Stimulated activated CD4-positive, alpha-beta T cell treated with anti-CD3 and anti-CD28 coated beads, Interleukin-12 subunit alpha, Interleukin-12 subunit beta, amount 100 ng/mL, for 48 hours (primary cell): ENCODE results near the gene ATP5MK.
"Not testable (repeated sequence)": the region's sequence is repeated elsewhere in the genome, so short reads cannot be mapped to it uniquely, and the experiment has no call there.

Experiments
- DNase-seq, 3 donors: peaks; one replicate each; pipeline ENCODE4 v3.0.0-alpha.2; 2020; ENCODE audit warnings: low read depth in 2 of 3, low spot score in 1 of 3

ATP5MK gene, protein sequence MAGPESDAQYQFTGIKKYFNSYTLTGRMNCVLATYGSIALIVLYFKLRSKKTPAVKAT

DNA sequence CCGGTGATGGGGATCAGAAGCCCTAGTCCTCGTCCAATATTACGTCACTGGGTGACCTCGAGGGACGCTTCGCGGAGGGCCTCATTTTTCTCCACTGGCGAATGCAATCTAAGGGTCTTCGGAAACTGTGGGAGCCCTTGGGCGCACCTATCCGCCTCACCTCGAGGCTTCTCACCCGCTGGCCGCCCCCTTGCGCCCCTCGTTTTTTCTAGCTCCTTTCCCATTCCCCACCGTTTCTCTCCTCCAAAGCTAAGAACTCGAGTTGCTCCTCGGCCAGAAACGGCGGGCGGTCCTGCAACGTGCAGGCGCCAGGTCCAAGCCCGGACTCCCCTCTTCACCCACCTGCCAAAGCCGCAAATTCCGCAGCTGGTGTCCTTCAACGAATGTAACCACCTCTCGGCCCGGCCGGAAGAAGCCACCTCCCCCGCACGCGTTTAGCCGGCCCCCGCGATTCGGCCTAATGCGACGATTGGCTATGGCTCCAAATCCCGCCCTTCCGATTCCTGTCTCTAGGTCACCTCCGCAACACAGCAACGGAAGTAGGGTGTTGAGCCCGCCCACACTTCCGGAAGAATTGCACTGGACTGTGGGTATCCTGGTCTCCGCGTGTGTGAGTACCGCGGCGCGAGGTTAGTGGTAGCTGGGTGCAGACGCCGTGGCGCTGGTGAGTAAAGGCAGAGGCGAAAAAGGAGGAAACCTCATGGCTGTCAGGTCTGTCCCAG is at the start of gene ATP5MK, which contains the start of gene PDCD11:
Gene ATP5MK, minus strand, starts transcription at position 409 of the 722 bp plus-strand sequence. CDS start 4,018 bp downstream, outside the sequence.
Gene PDCD11, plus strand, starts transcription at position 560 of the 722 bp plus-strand sequence. CDS start 1,801 bp downstream, outside the sequence.
- peak; percentile 95 to 96 (median 96) for DNase-seq

DNA sequence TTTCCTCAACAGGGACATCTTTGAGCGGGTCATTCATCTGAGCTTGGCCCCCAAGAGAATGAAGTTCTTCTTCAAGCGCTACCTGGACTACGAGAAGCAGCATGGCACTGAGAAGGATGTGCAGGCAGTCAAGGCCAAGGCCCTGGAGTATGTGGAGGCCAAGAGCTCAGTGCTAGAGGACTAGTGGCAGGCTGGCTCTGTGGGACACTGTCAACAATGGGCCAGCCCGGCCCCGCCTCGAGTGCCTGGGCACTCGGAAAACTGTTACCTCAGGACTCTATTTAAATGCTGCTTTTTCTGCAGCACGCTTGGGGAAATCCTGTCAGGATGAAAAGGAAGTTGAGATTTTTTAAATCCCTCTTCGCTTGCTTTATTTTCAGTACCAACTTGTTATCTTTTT is 49.1 kb upstream of the ATP5MK start:
- no peak for DNase-seq

DNA sequence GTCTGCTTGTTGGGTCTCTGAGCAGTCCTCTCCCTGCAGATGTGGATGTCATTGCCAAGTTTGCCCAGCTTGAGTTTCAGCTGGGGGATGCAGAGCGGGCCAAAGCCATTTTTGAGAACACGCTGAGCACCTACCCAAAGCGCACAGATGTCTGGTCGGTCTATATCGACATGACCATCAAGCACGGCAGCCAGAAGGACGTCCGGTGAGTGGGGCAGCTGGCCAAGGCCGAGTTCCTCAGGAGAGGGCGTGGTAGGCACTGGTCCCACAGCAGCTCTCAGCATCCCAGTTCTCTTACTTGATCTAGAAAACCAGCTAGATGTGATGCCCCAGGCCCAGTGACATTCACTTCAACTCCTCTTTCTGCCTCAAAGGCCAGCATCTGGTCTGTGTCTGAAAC is 48.2 kb upstream of the ATP5MK start:
- DNase-seq: no peak

DNA sequence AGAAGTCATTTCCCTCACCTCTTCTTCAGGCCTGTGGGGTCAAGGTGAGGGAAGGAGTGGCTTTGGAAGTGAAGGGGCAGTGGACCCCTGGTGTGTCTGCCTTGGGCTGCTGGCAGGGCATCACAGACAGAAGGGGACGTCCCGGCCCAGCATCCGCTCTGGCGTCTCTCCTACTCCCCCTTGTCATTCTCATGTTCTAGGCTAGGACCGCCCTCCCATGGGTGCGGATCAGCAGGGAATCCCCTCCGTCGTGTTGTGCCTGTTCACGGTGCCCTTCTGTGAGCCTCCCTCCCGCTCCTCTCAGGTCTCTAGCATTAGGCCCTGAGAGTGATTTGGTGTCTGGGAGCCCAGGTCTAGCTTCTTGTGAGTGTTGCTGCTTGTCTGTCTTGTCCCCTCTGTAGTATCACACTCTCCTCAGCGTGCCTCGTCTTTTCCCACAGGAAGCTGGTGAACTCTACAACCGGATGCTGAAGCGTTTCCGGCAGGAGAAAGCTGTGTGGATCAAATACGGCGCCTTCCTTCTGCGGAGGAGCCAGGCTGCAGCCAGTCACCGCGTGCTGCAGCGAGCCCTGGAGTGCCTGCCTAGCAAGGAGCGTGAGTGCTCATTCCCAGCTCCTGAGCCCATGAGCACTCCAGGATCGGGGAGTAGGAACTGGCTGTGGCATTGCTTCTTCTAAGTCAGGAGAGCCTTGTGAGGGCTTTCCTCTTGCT is 47.4 kb upstream of the ATP5MK start:
- no peak for DNase-seq

DNA sequence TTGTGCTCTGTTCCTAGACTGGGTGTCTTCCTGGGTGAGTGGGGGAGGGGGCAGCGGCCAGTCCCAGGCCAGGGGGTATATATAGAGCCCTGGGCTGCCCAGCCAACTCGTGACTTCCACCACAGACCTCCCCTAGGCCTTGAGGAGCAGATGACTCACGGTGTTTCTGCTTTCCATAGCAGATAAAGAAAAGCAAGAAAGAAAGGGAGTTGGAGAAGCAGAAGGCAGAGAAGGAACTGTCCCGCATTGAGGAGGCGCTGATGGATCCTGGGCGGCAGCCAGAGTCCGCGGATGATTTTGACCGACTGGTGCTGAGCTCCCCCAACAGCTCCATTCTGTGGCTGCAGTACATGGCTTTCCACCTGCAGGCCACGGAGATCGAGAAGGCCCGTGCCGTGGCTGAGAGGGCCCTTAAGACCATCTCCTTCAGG is 45.8 kb upstream of the ATP5MK start:
- no peak for DNase-seq

DNA sequence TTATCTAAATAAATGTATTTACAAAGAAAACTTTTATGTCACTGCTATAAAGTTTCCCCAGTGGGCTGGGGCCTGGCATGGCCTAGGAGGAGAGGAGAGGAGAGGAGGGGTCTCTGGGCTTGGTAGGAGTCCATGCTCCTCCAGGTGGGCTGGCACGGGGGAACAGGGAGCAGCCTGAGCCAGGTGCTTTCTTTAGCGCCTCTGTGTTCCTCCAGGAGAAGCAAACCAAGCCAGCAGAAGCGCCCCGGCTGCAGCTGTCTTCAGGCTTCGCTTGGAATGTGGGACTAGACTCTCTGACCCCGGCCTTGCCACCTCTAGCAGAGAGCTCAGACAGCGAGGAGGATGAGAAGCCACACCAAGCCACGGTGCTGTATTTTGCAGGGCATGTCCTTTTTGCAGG is 45.3 kb upstream of the ATP5MK start:
- DNase-seq: no peak

DNA sequence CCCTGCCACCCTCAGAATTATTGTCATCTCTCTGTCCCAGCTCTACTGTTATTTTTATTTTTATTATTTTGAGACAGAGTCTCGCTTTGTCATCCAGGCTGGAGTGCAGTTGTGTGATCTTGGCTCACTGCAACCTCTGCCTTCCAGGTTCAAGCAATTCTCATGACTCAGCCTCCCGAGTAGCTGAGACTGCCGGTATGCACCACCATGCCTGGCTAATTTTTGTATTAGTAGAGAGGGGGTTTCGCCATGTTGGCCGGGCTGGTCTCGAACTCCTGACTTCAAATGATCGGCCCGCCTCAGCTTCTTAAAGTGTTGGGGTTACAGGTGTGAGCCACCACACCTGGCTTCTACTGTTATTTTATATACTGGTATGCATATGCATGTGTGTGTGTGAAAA is 44.9 kb upstream of the ATP5MK start:
- no peak for DNase-seq

DNA sequence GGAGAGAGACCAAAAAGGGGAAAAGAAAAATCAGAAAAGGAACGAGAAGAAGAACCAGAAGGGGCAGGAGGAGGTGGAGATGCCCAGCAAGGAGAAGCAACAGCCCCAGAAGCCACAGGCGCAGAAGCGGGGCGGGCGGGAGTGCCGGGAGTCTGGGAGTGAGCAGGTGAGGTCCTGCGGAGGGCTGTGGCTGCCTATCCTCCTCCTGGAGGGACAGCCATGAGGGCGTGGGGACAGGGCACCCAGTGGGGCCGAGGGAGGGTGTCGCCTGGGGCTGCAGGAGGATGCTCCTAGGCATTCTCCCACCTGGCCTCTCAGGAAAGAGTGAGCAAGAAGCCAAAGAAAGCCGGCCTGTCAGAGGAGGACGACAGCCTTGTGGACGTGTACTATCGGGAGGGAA is 44.1 kb upstream of the ATP5MK start:
- DNase-seq: no peak

DNA sequence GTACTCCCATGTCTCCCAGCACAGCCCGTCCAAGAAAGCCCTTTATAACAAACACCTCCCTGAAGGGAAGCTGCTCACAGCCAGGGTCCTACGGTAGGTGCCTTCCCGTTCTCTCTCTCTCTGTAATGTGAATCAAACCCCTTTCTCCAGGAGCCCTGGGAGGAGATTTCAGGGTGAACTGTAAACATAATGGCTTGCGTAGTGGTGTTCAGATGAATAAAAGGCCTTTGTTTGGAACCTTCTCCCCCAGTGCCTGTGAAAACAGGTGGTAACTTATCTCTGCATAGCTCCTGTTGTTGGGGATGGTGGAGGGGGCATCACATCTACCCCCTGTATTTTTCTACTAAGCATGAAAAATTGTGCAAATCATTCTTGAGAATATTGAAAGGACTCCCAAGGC is 43.5 kb upstream of the ATP5MK start:
- no peak for DNase-seq

DNA sequence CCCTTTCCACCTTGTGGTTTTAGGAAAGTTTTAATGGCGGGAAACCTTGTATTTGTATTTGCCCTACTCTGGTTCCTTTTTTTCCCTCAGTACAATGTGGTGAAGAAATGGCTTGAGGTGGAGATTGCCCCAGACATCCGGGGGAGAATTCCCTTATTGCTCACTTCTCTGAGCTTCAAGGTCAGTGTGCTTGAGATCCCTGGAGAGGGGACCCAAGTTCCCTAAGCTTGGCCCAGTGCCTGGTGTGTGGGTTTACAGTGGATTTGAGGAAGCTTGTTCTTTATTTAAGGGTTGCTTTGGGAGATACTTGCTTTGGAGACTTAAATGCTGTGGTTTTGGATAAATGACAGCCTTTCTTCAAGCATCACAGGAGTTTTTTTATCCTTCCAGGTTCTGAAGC is 37.6 kb upstream of the ATP5MK start:
- no peak for DNase-seq

DNA sequence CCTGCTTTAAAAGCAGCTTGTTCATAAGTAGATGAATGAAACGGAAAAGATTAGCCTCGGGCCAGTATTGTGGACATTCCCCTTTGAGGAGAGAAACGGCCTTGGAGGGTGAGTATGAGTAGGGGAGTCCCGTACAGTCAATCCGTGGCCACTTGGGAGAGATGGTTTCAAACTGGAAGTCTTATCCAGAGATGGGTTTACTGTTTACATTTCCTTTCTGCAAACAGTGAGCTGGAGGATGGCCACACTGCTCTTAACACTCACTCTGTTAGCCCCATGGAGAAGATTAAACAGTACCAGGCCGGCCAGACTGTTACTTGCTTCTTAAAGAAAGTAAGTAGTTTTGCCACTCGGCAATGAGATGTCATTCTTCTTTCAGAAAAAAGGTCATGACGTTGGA is 35.6 kb upstream of the ATP5MK start:
- DNase-seq: no peak

DNA sequence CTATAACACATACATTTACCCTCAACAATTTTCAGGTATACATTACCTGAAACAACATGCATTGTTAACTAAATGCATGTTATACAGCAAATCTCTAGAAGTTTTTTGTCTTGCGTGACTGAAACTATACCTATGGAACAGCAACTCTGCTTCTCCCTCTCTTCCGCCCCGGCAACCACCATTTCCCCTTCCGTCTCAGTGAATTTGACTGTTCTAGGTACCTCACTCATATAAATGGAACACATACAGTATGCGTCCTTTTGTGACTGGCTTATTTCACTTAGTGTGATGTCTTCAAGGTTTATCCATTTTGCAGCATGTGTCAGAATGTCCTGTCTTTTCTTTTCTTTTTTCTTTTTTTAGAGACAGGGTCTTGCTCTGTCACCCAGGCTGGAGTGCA is 33.4 kb upstream of the ATP5MK start:
- DNase-seq: no peak

DNA sequence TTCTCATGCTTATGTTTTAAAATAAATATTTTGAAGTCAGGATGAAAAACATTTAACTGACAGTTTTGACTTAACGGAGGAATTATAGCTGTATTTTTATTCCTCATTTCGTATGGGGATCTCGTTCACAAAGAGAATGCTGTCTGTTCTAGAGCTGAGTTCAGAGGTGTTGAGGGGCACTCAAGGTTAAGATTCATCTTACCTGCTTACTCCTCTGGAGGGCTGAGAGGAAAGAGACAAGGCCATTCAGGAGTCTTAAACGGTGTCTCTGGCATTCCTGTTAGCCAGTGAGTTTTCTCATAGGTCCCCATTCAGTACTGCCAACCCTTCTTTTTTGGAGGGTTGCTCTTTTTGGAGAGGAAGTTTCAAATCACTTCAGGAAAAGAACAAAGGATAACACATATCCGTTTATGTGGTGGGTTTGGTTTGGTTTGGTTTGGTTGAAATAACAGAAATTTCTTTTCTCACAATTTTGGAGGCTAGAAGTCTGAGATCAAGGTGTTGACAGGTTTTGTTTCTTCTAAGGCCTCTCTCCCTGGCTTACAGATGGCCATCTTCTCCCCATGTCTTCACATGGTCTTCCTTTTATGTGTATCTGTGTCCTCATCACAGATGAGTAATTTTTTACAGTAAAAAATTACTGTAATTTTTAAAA is 32.8 kb upstream of the ATP5MK start:
- DNase-seq: no peak

DNA sequence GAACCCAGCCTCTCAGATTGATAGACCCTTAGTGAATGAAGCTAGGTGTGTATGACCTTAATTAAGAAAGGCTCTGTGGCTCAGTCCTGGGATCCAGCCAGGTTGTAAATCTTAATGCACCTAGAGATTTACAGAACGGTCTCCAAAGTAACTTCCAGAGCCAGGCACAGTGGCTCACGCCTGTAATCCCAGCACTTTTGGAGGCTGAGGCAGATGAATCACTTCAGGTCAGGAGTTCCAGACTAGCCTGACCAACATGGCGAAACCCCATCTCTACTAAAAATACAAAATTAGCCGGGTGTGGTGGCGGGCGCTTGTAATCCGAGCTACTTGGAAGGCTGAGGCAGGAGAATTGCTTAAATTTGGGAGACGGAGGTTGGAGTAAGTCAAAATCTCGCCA is 31.6 kb upstream of the ATP5MK start:
- DNase-seq: no peak

DNA sequence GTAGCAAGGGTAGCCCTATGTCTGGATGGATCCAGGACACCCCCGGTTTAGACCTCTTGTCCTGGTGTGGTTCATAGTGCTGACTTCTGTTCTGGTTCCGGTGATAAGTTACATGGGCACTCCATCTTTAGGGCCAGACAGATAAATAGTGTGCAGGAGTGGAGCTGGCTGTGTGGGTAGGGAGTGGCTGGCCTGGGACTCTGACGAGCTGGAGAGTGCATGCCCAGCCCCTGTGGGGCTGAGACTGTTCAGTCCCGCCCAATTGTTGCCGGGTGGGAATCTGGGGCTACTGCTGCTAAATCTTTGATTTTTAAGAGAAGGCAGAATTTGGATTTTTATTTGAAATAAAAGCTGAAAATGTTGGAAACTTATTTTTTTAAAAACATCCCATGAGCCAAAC is 27.5 kb upstream of the ATP5MK start:
- DNase-seq: no peak

DNA sequence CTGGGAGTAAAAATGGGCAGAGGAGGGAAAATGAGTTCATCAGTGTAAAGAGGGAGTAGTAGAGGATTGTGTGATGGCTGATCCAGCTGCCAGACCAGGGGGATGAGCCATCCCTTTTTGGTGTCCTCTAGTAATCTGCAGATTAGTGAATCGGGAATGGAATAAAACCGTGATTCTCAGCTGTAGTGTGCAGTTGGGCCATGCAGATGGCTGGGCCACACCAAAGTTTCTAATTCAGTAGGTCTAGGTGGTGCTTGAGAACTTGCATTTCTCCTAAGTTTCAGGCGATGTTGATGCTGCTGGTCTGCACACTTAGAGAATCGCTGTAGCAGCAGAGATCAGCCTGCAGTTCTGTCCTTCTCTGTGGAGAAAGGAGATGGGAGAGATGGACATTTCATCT is 22.8 kb upstream of the ATP5MK start:
- DNase-seq: no peak

DNA sequence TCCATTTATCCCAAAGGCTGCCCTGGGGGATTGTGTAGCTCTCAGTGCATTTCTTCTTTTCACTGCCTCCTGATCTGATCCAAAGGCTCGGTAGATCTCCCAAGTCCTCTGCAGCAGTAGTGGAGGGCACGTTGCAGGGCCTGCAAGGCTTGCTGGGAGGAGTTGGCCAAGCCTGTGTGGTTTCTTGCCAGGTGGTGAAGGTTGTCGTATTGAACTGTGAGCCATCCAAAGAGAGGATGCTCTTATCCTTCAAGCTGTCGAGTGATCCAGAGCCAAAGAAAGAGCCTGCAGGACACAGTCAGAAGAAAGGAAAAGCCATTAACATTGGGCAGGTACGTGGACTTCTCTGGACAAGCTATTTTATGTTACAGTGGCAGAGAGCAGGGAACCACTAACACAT is 21.3 kb upstream of the ATP5MK start:
- DNase-seq: no peak

DNA sequence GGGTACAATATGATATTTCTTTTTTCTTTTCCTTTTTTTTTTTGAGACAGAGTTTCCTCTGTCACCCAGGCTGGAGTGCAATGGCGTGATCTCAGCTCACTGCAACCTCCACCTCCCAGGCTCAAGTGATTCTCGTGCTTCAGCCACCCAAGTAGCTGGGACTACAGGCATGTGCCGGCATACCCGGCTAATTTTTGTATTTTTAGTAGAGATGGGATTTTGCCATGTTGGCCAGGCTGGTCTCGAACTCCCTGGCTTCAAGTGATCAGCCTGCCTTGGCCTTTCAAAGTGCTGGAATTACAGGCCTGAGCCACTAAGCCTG is 20.8 kb upstream of the ATP5MK start:
- not testable (repeated sequence) for DNase-seq

DNA sequence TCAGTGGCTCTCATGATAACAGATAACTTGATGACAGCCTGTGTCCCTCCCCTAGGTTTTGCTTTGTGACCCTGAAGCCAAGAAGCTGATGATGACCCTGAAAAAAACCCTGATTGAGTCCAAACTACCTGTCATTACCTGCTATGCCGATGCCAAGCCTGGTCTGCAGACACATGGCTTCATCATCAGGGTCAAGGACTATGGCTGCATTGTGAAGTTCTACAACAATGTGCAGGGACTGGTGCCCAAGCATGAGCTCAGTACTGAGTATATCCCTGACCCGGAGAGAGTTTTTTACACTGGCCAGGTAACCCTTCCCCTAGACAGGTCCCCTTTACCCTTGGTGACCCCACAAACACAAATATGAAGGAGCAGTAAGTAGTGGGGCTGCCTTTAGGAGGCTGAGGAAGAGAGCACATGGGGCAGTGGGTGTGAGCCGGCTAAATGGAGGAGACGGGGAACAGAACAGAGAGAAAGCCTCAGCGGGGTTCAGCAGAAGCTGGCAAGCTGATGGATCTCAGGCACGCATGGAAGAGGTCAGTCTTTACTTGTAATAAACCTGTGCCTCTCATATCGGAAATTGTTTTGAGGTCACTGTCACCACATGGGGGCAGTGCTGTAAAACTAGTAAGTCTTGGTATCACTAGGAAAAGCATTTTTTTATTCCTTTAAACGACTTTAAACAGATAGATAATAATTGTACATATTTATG is 20.3 kb upstream of the ATP5MK start:
- peak in 1 of 3 donors; percentile 30 for DNase-seq

DNA sequence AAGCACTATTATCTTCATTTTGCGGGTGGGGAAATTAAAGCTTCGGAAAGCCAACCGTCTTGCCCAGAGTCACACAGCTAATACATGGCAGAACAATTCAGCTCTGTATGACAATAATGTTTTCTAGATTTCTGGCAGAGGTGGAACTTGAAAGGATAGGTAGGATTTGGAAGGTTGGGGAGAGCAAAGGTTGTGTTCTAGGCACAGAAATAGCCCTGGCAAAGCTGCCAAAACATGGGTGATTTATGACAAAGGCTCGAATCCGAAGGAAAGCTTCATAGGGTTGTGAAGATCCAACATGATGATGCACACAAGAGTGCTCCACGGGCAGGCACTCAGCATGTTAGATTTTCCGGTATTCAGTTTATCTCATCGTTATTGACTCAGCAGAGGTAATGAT is 19.3 kb upstream of the ATP5MK start:
- no peak for DNase-seq

DNA sequence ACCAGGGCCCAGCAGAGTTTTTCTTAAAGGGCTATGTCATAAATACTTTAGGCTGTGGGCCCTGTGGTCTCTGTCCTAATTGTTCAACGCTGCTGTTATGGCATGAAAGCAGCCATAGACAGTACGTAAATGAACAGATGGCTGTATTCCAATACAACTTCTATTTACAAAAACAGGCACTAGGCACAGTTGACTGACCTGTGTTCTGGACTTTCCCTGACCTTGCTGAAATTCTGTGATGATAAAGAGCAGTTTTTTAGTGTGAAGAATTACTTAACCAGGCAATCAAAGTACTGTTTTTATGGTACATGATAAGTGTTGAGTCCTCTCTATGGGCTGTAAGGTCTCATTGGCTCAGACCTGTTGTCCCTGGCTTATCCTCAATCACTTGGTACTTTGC is 17.3 kb upstream of the ATP5MK start:
- no peak for DNase-seq
